ENCODE measurements around the gene FUT3. TPM values are rescaled to one million over a fixed set of nuclear protein-coding genes. Genes with fewer than 3 reads are reported as not detected.

The FUT3 gene
- total RNA-seq, 1 experiment from 2014 or later, result not detected

DNA sequence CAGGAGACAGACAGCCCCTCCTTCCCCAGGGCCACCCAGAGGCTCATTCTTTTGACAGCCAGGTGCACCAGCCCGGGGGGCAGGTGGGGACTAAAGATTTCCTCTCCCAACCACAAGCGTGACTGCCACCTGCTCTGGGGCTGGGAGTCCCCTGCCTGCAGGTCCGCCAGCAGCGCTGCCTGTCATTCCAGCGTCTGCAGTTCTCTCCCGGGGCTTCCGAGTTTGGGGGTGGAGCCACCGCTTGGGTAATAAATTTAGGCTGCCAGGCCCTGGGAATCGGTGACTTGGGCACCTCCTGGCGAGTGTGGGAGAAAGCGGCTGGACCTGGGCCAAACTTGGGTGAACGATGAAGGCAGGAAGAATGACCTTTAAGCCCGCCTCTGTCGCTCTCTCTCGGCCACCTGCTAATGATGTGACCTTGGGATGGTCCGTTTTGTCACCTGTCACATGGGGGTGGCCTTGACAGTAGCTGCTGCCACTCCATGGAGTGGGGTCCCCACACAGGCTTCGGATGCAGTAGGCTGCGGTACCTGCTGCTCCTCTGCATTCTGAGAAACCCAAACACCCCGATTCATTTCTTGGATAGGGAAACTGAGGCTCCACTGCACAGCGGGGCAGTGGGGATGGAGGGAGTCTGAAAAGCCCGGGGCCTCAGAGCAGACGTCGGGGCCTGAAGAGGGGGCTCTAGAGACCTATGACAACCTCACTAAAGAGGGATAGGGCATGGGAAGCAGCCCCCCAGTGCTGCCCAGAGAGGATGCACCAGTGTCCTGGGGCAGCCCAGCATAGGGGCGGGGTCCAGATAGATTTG is 24.5 kb downstream of the FUT3 start:
- Histone ChIP-seq H3K27ac (ENCODE audit: insufficient read length, low read depth, low read length) (no peak overlapping the region), H4K20me1 (ENCODE audit: control insufficient read depth, insufficient read depth, insufficient read length) (no peaks in the 10 kb centered on the region), H3K79me1 (ENCODE audit: insufficient read depth, low read depth, low read length, poor library complexity, severe bottlenecking) (no peaks in the 10 kb centered on the region), H4K8ac (replicated peaks; ENCODE audit: insufficient read length, low read depth, low read length) (no peak overlapping the region), H3T11ph (ENCODE audit: low read length) (no peak overlapping the region), H2AK5ac (ENCODE audit: insufficient read length, low read length) (no peak overlapping the region), H3K4me2 (ENCODE audit: insufficient read depth, insufficient read length, low read length) (peak overlapping the region; percentile 85), H2BK12ac (ENCODE audit: insufficient read length, low read depth, low read length) (no peak overlapping the region), H3K23ac (ENCODE audit: insufficient read length, low read depth, low read length) (no peak overlapping the region), H2BK20ac (ENCODE audit: low read depth, low read length, poor library complexity, severe bottlenecking) (no peak overlapping the region), H3K56ac (ENCODE audit: insufficient read length, low read depth, low read length) (no peak overlapping the region), H3K27me3 (ENCODE audit: insufficient read depth, low read length) (no peaks in the 10 kb centered on the region), H3K79me2 (ENCODE audit: insufficient read depth, low read length) (no peaks in the 10 kb centered on the region), H3K23me2 (ENCODE audit: insufficient read length, low read depth, low read length, poor library complexity, severe bottlenecking) (peaks cover 12% of the 10 kb centered on the region), H2BK120ac (ENCODE audit: low read depth, low read length, poor library complexity, severe bottlenecking) (no peak overlapping the region), H3K4me1 (ENCODE audit: insufficient read depth, low read length) (no peaks in the 10 kb centered on the region), H4K5ac (ENCODE audit: insufficient read length, low read depth, low read length) (no peak overlapping the region), H3K4ac (ENCODE audit: low read depth, low read length) (no peak overlapping the region), H2AFZ (ENCODE audit: low read length) (no peak overlapping the region), H2BK5ac (ENCODE audit: insufficient read length, low read length) (no peak overlapping the region), H3K9me3 (ENCODE audit: control insufficient read depth, low read depth, low read length) (no peaks in the 10 kb centered on the region), H2BK15ac (ENCODE audit: low read depth, low read length) (no peak overlapping the region), H3K18ac (ENCODE audit: insufficient read length, low read depth, low read length) (no peak overlapping the region), H4K91ac (ENCODE audit: insufficient read length, low read depth, low read length) (no peak overlapping the region), H3K14ac (ENCODE audit: insufficient read depth, low read length) (no peak overlapping the region), H3K9ac (ENCODE audit: extremely low read depth, insufficient read length, low read length) (no peak overlapping the region)
- Mint-ChIP-seq H3K27me3 (ENCODE audit: low read depth) (peaks cover 9% of the 10 kb centered on the region), H3K4me3 (peak overlapping the region; percentile 85 to 93), H3K27ac (peak overlapping the region in 1 of 3 experiments; percentile 95; a peak in 3 of 7 replicates), H3K9me3 (peaks cover 0 to 1% of the 10 kb centered on the region in 2 experiments; a peak in 3 of 5 replicates), H3K4me1 (peaks cover 2 to 16% of the 10 kb centered on the region in 2 experiments; a peak in 2 of 4 replicates), H3K36me3 (ENCODE audit: insufficient read depth in 1 of 3, low read depth in 3 of 3) (no peaks in the 10 kb centered on the region)
- no CpG with 5 or more reads among the region's 24 CpGs for WGBS (ENCODE audit: extremely low coverage, insufficient read length, low lambda C conversion rate)
- DNase-seq, result peak; percentile 84
- TF ChIP-seq CTCF (conservative IDR thresholded peaks at IDR 0.05), result peak; percentile 32; the same call in 2 of the 3 replicates

All from H9 (cell line).